Subcutaneous abdominal adipose tissue (tissue), 5 donors: Measurements from ENCODE around the gene SMIM17.

Source experiments
- H3K27ac ChIP-seq: one replicate; pipeline ENCODE4 v1.7.0; 2013; ENCODE audit warnings: low read depth, mild to moderate bottlenecking, inconsistent platforms, low read length, moderate library complexity
- H3K27me3 ChIP-seq, 5 donors: one replicate each; pipeline ENCODE4 v1.7.0; 2013; ENCODE audit warnings: low read length in 5 of 5, inconsistent platforms in 1 of 5; ENCODE audit not compliant: control insufficient read depth in 5 of 5, insufficient read depth in 4 of 5
- H3K36me3 ChIP-seq, 5 donors: one replicate each; pipeline ENCODE4 v1.7.0; 2013; ENCODE audit warnings: low read length in 5 of 5; ENCODE audit not compliant: control insufficient read depth in 5 of 5, insufficient read depth in 5 of 5
- H3K4me1 ChIP-seq, 5 donors: one replicate each; pipeline ENCODE4 v1.7.0; 2013; ENCODE audit warnings: low read length in 5 of 5, mild to moderate bottlenecking in 3 of 5, moderate library complexity in 1 of 5; ENCODE audit not compliant: control insufficient read depth in 5 of 5, insufficient read depth in 5 of 5
- H3K4me3 ChIP-seq, 5 donors: one replicate each; pipeline ENCODE4 v1.7.0; 2013; ENCODE audit warnings: low read length in 5 of 5, low read depth in 1 of 5
- H3K9ac ChIP-seq, 5 donors: one replicate each; pipeline ENCODE4 v1.7.0; 2013; ENCODE audit warnings: low read length in 5 of 5, mild to moderate bottlenecking in 4 of 5, moderate library complexity in 3 of 5
- H3K9me3 ChIP-seq, 5 donors: one replicate each; pipeline ENCODE4 v1.7.0; 2013; ENCODE audit warnings: low read length in 5 of 5; ENCODE audit not compliant: control insufficient read depth in 5 of 5
- donor health status: healthy.
- donor health status: healthy.
- donor health status: healthy.
- donor health status: healthy.
- donor health status: healthy.

SMIM17 gene

GRCh38 chr19:56692206-56692895, 49.4 kb downstream of the SMIM17 start:
- Histone ChIP-seq H3K9me3 (peaks cover 0 to 2% (median 0%) of the 10 kb centered on the region in 5 donors), H3K4me3 (no peak overlapping the region), H3K4me1 (no peaks in the 10 kb centered on the region), H3K36me3 (peaks cover 0 to 5% (median 0%) of the 10 kb centered on the region in 5 donors), H3K9ac (no peak overlapping the region), H3K27ac (no peak overlapping the region), H3K27me3 (no peaks in the 10 kb centered on the region)

- no peaks in the 10 kb centered on the region for H3K4me1 ChIP-seq
- no peak overlapping the region for H3K4me3 ChIP-seq
- H3K27me3 ChIP-seq = no peaks in the 10 kb centered on the region
- peaks cover 0 to 5% (median 4%) of the 10 kb centered on the region in 5 donors for H3K9me3 ChIP-seq
- no peak overlapping the region for H3K27ac ChIP-seq
- no peaks in the 10 kb centered on the region for H3K36me3 ChIP-seq
- no peak overlapping the region for H3K9ac ChIP-seq
These were observed 56.6 kb downstream of the SMIM17 start for GRCh38 chr19:56699552-56699951.

GRCh38 chr19:56701895-56702294, 58.9 kb downstream of the SMIM17 start:
- Histone ChIP-seq H3K9ac (no peak overlapping the region), H3K4me3 (no peak overlapping the region), H3K36me3 (no peaks in the 10 kb centered on the region), H3K9me3 (peaks cover 0 to 6% (median 4%) of the 10 kb centered on the region in 5 donors), H3K27ac (no peak overlapping the region), H3K4me1 (no peaks in the 10 kb centered on the region), H3K27me3 (no peaks in the 10 kb centered on the region)

DNA sequence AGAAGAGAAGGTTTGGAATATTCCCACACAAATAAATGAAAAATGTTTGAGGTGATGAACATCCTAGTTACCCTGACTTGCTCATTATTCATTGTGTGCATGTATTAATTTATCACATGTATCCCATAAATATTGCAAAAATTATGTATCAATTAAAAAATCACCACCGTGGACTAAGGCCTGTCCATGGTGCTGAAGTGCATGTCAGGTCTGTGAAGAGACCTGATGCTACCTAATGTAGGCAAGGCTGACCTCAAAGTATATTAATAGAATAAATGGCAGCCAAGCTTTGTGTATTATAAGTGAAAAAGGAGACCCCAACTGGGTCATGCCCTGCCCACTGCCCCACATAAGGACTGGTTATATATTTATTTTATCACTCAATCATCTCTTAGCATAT, 63.0 kb downstream of the SMIM17 start:
- Histone ChIP-seq H3K27me3 (no peaks in the 10 kb centered on the region), H3K9ac (no peak overlapping the region), H3K4me3 (no peak overlapping the region), H3K9me3 (peaks cover 0 to 16% (median 6%) of the 10 kb centered on the region in 5 donors), H3K36me3 (peaks cover 0 to 5% (median 2%) of the 10 kb centered on the region in 5 donors), H3K4me1 (no peaks in the 10 kb centered on the region), H3K27ac (no peak overlapping the region)
